ENCODE measurements around the gene ARNT2.

Gene ARNT2

DNA sequence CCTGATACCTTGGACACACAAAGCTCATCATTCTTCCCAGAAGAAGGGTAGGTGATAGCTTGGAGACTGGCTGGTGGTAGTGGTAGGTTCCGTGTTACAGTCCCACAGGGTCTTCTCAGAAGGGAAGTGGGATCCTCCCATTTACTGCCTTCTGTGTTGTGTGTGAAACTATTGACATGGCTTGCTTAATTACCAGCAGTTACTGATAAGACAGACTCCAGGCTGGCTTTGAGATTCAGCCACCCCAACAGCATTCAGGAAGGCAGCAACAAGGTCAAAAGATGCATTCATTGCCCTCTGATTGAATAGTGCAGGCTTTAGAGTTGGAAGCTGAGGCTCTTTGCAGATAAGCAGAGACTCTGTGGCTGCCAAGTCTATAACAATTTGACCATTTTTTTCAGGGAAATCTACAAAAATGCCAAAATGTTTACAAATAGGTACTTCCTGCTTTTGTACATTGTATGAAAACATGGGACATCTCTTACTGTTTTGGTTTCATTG lies 7.7 kb downstream of the ARNT2 start:
- DNase-seq, result no peak

DNA sequence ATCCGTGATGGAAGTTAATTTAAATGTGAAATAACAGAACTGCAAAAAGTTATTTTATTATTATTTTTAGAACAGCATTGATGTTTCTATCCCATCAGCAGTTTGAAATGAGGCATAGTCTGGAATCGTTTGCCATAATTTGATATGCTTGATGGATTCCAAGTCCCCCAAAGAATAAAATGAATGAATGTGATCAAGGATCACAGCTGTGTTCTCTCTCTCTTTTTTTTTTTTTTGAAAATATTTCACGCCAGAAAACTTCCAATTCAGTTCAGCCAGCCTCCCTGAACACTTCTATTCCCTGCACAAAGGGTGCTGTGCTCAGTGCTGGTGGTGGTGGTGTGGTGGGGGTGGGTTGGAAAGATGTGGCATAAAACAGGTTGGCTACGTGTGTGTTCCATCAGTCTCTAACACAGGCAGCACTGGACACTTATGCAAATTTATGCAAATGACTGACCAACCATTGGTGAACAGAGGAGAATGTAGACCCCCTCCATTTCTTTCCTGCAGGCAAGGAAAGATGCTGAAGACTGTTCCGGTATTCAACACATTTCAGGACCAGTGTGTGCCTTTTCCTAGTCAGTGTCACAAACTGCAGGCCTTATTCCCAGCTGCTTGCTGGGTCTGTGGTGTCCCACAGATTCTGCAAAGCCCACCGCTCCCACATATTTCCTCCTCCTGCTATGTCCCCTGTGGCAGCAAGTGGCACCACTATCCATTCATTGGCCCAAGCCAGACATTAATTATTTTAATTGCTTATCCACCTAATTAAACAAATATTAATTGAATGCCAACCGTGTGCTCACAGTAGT lies 10.6 kb downstream of the ARNT2 start:
- DNase-seq, result no peak

DNA sequence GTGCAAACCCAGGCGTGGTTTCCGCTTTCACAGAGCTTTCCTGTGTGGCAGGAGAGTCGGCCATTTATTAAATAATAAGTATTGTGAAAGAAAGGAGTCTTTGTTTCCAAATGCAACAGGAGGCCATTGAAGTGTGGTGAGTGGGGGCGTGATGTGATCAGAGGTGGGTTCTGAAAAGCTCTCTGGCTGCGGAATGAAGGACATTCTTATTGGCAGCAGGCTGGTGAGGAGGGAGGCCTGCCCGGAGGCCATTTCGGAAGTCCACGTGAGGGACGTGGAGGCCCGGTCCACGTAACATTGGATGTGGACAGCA lies 11.1 kb downstream of the ARNT2 start:
- no peak for DNase-seq

DNA sequence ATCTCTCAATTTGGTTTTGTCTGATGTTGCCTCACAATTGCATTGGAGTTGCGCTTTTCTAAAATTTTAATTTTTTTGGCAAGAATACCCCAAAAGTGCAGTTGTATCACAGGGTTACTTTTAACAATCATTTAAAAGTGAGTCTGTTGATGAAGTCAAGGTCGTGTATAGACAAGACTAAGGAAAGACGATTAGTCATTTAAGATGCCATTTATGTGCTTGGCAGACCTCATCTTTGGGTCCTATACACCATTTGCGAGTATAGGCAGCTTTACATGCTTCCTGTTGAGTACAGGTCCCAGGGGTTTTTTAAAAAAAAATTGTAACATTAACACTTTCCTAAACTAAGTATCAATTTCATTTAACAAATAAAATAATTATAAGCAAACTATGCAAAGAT lies 12.5 kb downstream of the ARNT2 start:
- no peak for DNase-seq

DNA sequence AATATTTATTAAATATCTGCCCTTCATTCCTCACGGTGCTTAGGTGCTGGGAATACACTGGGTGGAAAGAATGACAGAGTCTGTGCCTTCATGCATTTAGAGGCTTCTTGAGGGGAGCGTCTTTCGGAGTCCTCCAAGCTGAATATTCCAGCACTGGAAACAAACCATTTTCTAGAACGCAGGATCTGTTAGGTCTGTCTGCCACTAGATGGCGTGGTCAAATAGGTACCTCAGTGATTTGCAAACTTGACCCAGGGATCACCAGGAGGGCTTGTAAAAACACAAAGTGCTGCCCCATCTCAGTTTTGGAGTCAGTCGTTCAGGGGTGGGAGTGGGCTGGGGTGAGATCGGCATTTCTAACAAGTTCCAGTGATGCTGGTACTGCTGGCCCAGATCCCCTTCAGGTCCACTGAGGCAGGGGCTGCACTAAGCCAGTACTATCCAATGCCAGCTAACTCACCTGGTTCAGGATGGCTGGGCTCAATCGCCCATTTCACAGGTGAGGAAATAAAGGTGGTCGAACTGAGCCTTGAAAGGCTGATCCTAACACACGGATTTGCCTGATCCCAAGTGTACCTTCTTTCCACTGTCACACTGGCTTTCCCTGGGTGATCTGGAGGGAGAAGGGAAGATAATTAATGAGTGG lies 14.8 kb downstream of the ARNT2 start:
- no peak for DNase-seq

DNA sequence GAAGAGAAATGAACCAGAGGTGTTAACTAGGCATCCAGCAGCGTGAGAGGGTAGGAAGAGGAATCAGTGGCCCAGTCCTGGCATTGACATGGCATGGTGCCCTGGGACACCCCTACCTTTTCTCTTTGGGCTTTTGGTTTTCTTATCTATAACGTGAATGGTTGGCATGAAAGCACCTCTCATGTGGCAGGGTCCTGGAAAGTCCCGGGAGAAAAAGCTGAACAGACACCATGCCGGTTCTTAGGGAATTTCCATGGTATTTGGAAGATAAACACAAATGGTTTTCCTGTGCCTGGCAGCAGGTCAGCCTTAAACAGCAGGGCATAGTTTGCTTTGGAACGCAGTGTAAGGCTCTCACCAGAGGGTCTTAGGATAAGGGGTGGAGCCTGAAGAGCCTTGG lies 15.4 kb downstream of the ARNT2 start:
- no peak for DNase-seq

DNA sequence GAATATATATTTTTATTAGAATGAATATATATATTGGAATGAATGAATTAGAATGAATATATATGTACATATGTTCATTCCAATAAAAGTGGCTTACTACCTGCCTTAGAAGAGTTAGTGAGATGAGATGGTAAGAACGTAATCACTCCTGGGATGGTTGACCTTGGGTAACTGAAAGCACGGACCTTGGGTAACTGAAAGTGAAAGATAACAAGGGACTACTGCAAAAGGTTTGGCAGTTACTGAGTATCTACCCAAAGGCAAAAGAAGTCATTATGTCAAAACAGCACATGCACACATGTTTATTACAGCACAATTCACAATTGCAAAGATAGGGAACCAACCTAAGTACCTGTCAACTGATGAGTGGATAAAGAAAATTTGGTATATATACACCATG lies 16.5 kb downstream of the ARNT2 start:
- no peak for DNase-seq

DNA sequence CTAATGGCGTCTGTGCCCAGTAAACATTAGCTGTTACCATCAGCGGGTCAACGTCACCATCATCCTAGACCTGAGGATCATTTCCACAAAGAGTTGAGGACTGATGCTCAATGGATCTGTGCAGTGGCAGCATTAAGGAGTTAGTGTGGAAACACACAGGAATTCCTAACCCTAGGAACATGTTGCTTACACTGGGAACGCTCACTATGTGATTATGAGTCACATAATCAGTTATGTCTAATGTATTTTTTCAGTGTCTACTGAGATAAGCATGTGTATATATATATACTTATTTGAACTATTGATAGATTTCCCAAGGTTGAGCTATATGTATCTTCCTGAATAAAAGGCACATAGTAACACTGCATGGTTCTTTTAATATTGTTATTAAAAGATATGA lies 19.0 kb downstream of the ARNT2 start:
- DNase-seq, result no peak

DNA sequence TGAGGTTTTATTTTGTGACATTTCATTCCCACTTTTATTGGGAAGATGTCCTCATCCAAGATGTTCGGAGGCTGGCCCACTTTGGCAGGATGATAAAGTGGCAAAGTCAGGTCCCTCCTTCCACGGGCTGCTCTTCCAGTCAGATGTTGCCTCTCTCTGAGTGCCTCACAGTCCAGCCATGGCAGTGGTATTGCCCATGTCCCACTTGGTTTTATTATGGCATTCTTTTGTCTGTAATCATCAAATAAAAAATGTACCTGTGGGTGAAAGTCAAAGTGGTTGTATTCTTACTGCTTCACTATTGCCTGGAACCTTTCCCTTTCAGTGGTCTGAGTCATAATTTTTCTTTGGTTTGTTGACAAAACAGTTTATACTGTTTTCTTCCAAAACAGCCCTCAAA lies 20.2 kb downstream of the ARNT2 start:
- DNase-seq, result no peak

DNA sequence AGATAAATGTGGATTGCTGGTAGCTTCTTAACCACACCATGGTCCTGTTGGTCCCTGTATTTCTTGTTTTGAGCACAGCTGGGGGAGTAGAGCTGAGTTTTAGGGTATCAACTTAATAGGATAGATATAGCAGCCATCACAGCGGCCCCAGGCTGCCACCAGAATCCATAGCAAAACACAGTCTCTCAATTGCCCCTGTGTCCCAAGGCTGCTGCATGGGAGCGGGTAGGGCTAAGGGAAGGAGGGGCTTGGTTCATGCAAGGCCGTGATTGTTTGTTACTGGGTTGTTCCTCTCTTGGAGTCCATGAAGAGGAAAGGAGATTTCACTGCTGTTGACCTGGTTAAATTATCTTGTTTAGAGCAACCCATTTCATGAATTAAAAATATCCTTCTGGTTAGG lies 22.1 kb downstream of the ARNT2 start:
- DNase-seq, result no peak

DNA sequence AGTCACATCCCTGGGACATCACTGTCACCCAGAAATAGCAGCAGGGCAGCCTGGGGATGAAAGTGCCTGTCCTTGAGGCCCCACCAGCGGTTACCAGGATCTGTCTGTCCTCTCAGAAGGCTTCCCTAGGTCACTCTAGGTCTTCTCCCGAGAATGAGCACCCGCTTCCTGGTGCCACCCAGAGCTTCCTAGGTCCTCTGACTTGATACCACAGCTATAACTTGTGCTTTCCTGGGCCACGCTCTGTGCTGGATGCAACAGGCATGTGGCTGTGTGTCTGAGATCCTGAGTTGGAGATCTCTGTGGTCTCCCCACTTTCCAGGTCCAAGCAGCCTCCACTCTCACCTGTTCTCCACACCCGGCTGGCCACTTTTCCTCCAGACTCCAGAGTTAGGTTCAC lies 25.8 kb downstream of the ARNT2 start:
- no peak for DNase-seq

DNA sequence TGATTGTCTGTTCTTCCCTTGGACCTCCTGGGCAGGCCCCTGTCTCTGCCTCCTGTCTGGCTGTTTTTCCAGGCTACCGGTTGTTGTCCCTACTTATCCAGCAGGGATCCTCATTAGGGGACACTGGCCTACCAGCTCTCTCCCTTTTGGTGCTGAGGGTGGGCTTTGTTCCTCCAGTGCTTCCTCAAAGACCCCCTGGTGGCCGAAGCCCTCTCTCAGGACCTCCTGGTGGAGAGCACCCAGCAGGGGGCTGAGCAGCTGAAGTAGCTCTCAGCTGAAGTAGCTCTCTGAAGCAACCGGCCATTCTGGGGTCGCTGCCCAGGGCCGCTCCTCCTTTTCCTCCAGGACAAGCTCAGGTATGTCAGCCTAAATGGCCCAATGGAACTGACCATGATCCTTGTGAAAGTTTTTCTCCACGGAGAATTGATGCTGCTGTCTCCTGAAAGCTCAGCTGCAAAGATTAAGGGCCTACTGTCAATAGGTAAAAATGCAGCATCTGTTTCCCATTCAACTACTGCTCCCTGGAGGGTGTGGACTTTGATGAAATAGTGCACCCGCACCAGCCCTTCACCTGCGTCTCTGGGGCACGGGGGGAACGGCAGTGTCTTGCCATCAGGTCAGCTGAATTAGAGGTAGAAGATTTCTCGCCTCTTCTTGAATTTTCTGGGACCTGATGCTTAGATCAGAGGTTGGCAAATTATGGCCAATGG lies 27.6 kb downstream of the ARNT2 start:
- DNase-seq, result no peak

DNA sequence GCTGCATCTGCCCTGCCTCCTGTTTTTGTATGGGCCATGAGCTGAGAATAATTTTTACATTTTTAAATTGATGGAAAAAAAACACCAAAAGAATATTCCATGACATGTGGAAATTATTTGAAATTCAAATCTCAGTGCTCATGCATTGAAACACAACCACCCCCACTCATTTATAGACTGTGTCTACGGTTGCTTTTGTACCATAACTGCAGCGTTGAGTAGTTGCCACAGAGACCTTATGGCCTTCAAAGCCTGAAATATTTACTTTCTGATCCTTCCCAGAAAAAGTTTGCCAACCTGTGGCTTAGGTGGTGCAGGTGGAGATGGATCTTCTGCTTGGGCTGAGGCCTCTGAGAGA lies 28.1 kb downstream of the ARNT2 start:
- DNase-seq, result no peak

DNA sequence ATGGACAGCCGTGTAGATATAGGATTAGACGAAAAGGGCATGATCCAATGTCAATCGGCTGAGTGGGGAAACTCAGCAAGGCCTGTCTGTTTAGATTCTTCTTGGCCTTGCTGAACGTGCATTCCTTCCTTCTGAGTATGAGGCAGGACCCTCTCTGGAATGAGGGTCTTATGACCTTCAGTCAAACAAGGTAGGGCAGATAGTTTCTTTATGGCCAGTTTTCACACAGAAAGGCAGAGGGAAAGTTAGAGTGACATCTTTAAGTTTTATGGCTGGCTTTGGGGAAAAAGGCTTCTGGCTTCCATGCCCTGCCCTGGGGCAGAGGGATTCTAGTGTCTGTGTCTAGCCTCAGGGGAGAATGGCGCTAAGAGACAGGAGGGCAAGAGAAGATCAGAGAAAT lies 29.7 kb downstream of the ARNT2 start:
- no peak for DNase-seq

DNA sequence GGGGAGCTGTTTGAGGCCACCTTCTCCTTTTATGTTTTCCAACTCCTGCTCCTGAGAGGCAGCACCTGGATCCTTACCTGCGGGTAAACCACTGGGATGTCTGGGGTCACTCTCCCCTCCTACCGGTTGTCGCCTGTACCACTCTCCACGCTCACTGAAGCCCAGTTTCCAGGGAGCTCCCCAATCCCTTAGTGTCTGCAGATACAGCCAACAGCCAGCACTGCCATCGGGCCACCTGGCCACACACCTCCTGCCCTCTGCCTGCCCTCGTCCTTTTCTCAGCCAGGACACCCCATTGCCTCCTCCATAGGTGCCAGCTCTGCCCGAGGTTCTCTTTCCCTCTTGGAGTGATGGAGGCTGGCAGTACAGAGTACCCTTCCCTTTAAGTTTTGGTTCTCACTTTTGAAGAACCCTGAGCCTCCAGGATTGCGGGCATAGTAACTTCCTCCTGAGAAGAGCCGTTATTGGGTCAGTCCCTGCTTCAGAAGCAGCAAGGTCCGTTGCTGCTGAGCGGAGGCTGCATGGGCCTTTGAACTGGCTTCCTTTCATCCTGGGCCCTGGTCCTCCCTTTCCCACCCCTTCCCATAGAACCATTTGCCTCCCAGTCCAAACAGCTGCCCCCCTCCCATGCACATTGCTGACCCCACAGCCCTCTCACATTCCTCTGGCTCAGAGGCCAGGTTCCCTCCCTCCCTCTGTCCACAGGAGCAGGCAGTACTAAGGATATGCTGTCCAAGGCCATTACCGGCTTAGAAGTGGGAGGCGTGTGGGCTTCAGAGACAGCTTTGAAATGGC lies 30.9 kb downstream of the ARNT2 start:
- DNase-seq, result no peak

DNA sequence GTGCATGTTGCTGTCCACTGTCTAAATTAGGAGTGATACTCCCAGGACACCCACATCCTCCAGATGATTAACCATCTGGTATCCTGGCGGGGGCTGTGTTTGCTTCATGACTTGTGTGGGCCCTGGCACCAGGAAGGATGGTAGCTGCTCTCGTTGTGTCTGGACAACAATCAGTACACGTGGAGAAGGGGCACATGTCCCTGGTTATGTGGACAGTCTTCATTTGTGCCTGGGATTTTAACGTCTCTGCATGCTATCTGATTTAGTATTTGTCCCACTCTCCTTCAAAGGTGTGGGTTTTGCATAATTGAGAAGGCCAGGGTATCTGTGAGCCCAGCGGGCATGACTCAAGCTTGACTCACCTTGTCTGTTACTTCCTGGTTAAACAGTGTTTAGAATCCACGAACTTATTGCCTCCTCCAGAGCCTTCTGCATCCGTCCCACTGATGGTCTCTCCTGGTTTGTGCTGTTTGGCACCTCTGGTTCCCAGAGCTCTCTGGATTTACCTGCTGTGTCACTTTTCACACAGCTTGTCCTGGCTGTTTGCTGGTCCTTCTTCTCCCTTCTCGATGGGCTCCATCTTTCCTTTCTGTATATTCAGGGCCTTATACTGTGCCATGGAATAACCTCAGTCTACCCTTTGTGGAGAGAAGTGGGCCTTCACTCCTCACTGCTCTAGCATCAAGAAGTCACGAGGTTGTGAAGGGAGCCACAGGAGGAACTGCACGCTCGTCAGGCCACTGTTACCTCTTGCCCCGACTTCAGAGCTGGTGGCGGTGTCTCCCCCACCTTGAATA lies 32.5 kb downstream of the ARNT2 start:
- DNase-seq, result no peak

DNA sequence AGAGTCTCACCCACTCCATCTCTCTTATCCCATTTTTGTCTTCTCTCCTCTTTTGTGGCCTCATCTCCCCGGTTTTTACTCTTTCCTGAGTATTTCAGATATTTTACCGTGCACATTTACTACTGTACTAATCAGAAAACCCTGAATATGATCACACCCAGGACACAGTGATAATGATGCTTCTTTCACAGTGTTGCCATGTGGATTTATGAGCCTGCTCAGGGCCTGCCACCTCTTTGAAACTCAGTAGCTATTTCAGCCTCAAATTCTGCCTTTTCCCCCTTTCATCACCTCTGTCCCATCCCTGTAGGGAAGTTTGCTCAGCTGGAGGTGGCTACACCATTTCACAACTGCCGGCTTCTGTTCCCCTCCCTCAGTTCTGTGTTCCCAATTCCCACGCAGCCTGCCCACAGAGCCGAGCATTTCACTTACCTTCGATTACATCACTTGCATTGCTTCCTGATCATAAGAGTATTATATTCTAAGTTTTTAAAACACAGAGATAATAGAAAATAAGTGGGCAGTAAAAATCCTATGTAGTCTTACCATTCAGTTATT lies 33.2 kb downstream of the ARNT2 start:
- DNase-seq, result no peak

DNA sequence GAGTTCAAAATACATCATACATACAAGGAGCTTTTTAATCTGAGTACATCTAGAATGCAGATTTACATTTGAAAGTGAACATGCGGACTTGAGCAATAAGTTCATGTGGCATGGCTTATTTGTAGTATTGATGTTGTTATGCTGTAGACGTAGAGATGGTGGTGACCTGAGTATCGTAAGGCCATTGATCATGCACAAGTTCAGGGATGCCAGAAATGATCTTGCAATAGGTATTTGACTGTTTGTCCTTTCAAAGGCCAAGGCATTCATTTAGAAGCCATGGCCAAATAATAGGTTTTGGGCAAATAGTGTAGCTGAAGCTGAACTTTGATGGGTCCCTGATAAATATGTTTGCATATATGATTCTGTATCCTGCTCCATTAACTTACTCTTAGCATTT lies 35.0 kb downstream of the ARNT2 start:
- DNase-seq, result no peak

DNA sequence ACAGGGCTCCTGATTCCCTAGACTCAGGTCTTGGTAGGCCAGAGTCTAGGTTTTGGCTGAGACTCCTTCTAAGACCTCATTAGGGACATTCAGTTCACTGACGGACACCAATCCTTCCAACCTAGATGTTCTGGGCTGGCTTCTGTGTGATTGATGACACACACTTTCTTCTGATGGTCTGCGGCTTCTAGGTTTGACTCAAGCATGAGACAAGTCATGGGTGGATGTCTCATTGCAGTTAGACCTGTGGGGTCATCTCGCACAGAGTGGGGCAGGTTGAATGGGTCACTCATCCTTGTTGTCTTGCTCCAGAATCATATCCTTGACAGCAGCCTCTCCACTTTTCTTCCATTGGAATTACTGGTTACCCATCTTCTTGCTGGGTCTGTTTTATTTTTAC lies 35.8 kb downstream of the ARNT2 start:
- no peak for DNase-seq

DNA sequence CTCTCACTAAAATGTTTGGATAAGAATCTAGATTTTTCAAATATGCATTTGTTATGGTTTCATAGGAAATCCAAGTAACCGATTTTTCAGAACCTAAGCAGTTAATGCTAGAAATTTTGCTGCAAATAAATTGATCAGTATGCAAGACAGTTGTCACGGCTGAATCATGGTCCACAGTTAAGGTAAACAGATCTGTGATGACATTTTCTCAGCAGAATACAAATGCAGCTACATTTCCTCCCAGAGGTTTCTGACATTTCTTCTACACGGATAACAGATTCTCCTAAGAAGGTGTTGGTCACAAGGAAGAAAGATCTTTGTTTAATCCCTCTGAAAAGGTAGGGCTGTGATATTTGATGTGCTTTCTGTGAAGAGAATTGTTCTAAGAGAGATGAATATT lies 36.9 kb downstream of the ARNT2 start:
- no peak for DNase-seq

DNA sequence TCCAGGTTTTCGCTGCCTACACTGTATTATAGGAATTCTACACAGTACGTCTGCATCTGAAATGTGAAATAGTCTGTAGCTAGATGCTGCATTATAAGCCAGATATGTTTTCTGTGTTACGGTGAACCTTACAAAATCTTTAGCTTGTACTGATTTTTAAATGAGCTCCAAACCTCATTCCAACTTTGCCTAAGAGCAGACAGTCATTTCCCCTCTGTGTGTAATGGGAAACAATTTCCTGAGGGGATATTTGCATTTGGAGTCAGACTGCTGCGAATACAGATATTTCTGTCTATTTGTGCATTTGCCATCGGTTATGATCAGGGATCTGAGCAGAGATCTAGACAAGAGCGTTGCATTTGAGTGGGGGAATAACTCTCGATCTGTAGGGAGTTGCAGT lies 37.5 kb downstream of the ARNT2 start:
- DNase-seq, result no peak

DNA sequence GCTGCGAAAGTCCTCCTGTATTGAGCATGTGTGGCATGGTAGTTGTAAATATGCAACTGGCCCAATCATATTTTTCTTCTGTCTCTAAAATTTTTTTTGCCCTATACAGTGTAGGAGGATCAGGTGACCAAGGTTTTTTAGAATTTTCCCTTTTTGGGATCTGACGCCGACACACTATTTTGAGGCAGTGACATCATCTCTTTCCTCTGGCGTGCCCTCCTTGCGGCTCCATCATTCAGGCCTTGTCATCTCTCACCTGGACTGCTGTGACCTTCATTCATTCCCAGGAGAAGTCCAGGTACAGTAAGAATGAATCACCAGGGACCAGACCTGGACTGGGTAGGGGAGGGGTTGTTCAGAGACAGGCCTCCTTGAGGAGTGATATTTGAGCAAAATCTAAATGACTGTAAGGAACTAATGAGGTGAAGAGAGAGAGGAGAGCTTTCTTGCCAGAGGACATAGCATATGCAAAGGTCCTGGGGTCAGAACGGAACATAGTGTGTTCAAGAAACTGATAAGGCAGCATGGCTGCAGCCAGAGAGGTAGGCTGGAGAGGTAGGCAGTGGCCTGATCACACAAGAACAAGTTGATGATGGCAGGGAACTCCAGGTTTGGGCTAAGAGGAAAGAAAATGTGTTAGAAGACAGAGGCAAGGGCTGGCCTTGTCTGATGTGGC lies 38.7 kb downstream of the ARNT2 start:
- no peak for DNase-seq

Measured in NCI-H748 treated with DMSO at 0.1 percent for 48 hours (cell line).